ENCODE data around the gene WDR45B. TPM values are rescaled to one million over a fixed set of nuclear protein-coding genes. Genes with fewer than 3 reads are reported as not detected.

The WDR45B gene
- total RNA-seq, 2 experiments from 2014 or later, result 61.7 to 81.9 TPM

DNA sequence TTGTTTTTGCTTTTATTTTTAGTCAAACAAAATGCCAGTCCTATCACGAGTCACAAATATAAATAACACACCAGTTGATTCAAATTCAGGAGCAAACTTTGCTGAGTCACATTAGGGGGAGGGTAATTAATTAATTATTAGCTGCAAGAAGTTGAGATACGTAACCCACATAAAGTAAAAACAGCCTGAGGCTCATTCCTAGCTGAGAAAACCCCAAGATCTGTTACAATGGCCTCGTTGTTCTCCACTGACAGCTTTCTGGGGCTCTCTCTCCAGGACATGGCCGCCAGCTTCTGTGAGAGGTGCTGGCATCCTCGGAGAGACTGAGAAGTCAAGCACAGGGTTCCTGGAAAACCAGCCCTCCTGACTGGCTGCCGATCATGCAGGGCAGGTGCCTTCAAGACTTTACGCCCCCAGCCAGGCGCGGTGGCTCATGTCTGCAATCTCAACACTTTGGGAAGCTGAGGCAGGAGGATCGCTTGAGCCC lies 39.2 kb upstream of the WDR45B start:
- BruUV-seq (replicated peaks), result no TSS peak
- H3K4me2 ChIP-seq (ENCODE audit: low read length), result no peak overlapping the region
- peaks cover 3% of the 10 kb centered on the region for H3K9me3 ChIP-seq (ENCODE audit: low read length)
- no peak overlapping the region for H3K4me3 ChIP-seq (ENCODE audit: low read depth, low read length, poor library complexity, severe bottlenecking)
- ChIA-PET CTCF (ENCODE audit: unreplicated experiment) (interaction anchor here (0.5 kb wide), 1 partner anchor 433 kb away, joined by 9 read pairs; no protein-coding TSS in a partner anchor), POLR2A (interaction anchor here (0.7 to 2.2 kb wide), 3 partner anchors 9 to 194 kb away, joined by 3 to 7 read pairs (median 4); no protein-coding TSS in a partner anchor)
- TF ChIP-seq, protein P1, sequence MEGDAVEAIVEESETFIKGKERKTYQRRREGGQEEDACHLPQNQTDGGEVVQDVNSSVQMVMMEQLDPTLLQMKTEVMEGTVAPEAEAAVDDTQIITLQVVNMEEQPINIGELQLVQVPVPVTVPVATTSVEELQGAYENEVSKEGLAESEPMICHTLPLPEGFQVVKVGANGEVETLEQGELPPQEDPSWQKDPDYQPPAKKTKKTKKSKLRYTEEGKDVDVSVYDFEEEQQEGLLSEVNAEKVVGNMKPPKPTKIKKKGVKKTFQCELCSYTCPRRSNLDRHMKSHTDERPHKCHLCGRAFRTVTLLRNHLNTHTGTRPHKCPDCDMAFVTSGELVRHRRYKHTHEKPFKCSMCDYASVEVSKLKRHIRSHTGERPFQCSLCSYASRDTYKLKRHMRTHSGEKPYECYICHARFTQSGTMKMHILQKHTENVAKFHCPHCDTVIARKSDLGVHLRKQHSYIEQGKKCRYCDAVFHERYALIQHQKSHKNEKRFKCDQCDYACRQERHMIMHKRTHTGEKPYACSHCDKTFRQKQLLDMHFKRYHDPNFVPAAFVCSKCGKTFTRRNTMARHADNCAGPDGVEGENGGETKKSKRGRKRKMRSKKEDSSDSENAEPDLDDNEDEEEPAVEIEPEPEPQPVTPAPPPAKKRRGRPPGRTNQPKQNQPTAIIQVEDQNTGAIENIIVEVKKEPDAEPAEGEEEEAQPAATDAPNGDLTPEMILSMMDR (conservative IDR thresholded peaks at IDR 0.05; ENCODE audit: low read length), result no peak
- no peak for TF ChIP-seq EZH2phosphoT487 (IDR thresholded peaks at IDR 0.05; ENCODE audit: borderline replicate concordance, low read depth, low read length)
- peaks cover 4% of the 10 kb centered on the region for H3K4me1 ChIP-seq (ENCODE audit: insufficient read depth, low read length, poor library complexity, severe bottlenecking)
- H3K36me3 ChIP-seq (ENCODE audit: insufficient read depth, low read length), result no peaks in the 10 kb centered on the region; the same call in 1 of the 2 replicates
- H3K27ac ChIP-seq (ENCODE audit: low read depth, low read length, poor library complexity, severe bottlenecking), result no peak overlapping the region
- no peak for DNase-seq (ENCODE audit: low spot score)
- no peak overlapping the region for H2AFZ ChIP-seq (ENCODE audit: low read length)
- H3K9me2 ChIP-seq (ENCODE audit: insufficient read depth, low read length), result no peaks in the 10 kb centered on the region
- H3K79me2 ChIP-seq (ENCODE audit: insufficient read depth, low read depth, low read length), result no peaks in the 10 kb centered on the region
- intact Hi-C loops (cut with micrococcal nuclease; ENCODE audit: unreplicated experiment), result no loop called here
- H4K20me1 ChIP-seq (ENCODE audit: insufficient read depth, low read length), result no peaks in the 10 kb centered on the region

DNA sequence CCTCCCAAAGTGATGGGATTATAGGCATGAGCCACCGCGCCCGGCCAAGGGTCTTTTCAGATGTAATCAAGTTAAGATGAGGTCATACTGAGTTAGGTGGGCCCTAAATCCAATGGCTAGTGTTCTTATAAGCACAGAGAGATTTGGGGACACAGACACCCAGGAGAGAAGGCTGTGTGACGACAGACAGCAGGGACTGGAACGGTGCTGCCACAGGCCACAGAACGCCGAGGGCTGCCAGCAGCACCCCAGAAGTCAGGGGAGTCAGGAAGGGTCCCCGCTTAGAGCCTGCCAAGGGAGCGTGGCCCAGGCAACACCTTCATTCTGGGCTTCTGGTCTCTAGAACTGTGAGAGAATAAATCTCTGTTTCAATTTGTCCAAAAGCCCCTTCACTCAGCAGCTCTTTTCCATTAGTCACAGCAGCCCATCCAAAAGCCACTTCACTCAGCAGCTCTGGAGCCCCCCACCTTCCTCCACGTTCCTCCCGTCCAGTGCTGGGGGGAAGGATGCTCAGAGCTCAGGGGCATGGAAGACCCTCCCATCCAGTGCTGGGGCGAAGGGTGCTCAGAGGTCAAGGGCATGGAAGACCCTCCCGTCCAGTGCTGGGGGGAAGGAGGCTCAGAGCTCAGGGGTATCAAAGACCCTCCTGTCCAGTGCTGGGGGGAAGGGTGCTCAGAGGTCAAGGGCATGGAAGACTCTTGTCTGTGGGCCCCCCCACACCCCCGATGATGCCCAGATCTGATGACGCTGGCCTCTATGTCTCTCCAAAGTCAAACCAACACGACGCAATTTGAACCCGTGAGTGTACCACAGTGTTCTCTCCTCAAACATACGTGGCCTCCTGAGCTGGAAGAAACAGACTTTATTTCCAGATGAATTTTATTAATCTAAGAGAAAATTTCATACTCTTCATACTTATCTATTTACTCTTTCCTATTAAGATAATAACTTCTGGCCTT lies 38.4 kb upstream of the WDR45B start:
- no peaks in the 10 kb centered on the region for H4K20me1 ChIP-seq (ENCODE audit: insufficient read depth, low read length)
- TF ChIP-seq, protein P1 (conservative IDR thresholded peaks at IDR 0.05; ENCODE audit: low read length), result no peak
- no peak for TF ChIP-seq EZH2phosphoT487 (IDR thresholded peaks at IDR 0.05; ENCODE audit: borderline replicate concordance, low read depth, low read length)
- no peak overlapping the region for H2AFZ ChIP-seq (ENCODE audit: low read length)
- H3K9me2 ChIP-seq (ENCODE audit: insufficient read depth, low read length), result no peaks in the 10 kb centered on the region
- H3K9me3 ChIP-seq (ENCODE audit: low read length), result peaks cover 11% of the 10 kb centered on the region
- ChIA-PET POLR2A (interaction anchor here (1.3 to 2.2 kb wide), 2 partner anchors 8 to 10 kb away, joined by 4 to 7 read pairs; no protein-coding TSS in a partner anchor), CTCF (ENCODE audit: unreplicated experiment) (no interaction called here)
- DNase-seq (ENCODE audit: low spot score), result no peak
- intact Hi-C loops (cut with micrococcal nuclease; ENCODE audit: unreplicated experiment), result no loop called here
- no peak overlapping the region for H3K4me3 ChIP-seq (ENCODE audit: low read depth, low read length, poor library complexity, severe bottlenecking)
- H3K4me1 ChIP-seq (ENCODE audit: insufficient read depth, low read length, poor library complexity, severe bottlenecking), result peaks cover 4% of the 10 kb centered on the region
- H3K36me3 ChIP-seq (ENCODE audit: insufficient read depth, low read length), result no peaks in the 10 kb centered on the region; the same call in 1 of the 2 replicates
- no peak overlapping the region for H3K4me2 ChIP-seq (ENCODE audit: low read length)
- H3K27ac ChIP-seq (ENCODE audit: low read depth, low read length, poor library complexity, severe bottlenecking), result no peak overlapping the region
- H3K79me2 ChIP-seq (ENCODE audit: insufficient read depth, low read depth, low read length), result no peaks in the 10 kb centered on the region
- BruUV-seq (replicated peaks), result no TSS peak
